Esophagus squamous epithelium (tissue), 4 donors: ENCODE data around the gene BCL2.

Source experiments
- POLR2A ChIP-seq, 4 donors: fragments of 450-650 bp; IDR thresholded peaks; one replicate each; pipeline ENCODE4 v1.6.1; 2017; ENCODE audit warnings: antibody characterized with exemption in 4 of 4, mild to moderate bottlenecking in 4 of 4, moderate library complexity in 3 of 4
- TF ChIP-seq, protein P1 (sequence below), 6 experiments: fragments of 450-650 bp in 4 of 6; fragments of 200-600 bp in 2 of 6; sonication (generic) in 2 of 6; IDR thresholded peaks; one replicate each; pipeline ENCODE4 v1.5.1; 2016 to 2019; ENCODE audit warnings: antibody characterized with exemption in 6 of 6, mild to moderate bottlenecking in 4 of 6, moderate library complexity in 4 of 6

GRCh38 chr18:63195326-63196159 lies 124.0 kb downstream of the BCL2 start:
- TF ChIP-seq, protein P1, sequence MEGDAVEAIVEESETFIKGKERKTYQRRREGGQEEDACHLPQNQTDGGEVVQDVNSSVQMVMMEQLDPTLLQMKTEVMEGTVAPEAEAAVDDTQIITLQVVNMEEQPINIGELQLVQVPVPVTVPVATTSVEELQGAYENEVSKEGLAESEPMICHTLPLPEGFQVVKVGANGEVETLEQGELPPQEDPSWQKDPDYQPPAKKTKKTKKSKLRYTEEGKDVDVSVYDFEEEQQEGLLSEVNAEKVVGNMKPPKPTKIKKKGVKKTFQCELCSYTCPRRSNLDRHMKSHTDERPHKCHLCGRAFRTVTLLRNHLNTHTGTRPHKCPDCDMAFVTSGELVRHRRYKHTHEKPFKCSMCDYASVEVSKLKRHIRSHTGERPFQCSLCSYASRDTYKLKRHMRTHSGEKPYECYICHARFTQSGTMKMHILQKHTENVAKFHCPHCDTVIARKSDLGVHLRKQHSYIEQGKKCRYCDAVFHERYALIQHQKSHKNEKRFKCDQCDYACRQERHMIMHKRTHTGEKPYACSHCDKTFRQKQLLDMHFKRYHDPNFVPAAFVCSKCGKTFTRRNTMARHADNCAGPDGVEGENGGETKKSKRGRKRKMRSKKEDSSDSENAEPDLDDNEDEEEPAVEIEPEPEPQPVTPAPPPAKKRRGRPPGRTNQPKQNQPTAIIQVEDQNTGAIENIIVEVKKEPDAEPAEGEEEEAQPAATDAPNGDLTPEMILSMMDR (IDR thresholded peaks at IDR 0.05), result no peak
- TF ChIP-seq POLR2A (IDR thresholded peaks at IDR 0.05), result no peak
